Common myeloid progenitor, CD34-positive (primary cell): ENCODE measurements around the gene CDIPT.
"Not testable (repeated sequence)": the region's sequence is repeated elsewhere in the genome, so short reads cannot be mapped to it uniquely, and the experiment has no call there.

ENCODE experiments used
- CTCF ChIA-PET: fragments of 350-600 bp; sonication (Branson Sonifier 250); formaldehyde crosslinking; loops from one replicate; lab custom pipeline; 2021; ENCODE audit warnings: antibody characterized with exemption; lab: Charles Lee
- POLR2A ChIA-PET: fragments of 350-600 bp; sonication (Branson Sonifier 250); formaldehyde crosslinking; loops from one replicate; lab custom pipeline; 2021; ENCODE audit warnings: antibody characterized with exemption; lab: Charles Lee
- DNase-seq, 3 donors: peaks; one replicate each; pipeline versions ENCODE4 v3.0.0 to v3.0.0-alpha.2; 2013
- H3K27ac ChIP-seq, 2 experiments: 1 replicate in 1 of 2; 2 replicates in 1 of 2; pipeline ENCODE4 v1.7.0; 2013; ENCODE audit warnings: inconsistent platforms in 2 of 2, low read length in 2 of 2, mild to moderate bottlenecking in 2 of 2, low read depth in 1 of 2, moderate library complexity in 1 of 2; ENCODE audit not compliant: severe bottlenecking in 2 of 2, insufficient read depth in 1 of 2, poor library complexity in 1 of 2
- H3K27me3 ChIP-seq, 5 experiments: replicated peaks in 2 of 5; 1 replicate in 3 of 5; 2 replicates in 2 of 5; pipeline versions ENCODE4 v1.6.1 to v1.7.0; 2013; ENCODE audit warnings: low read length in 4 of 5, mild to moderate bottlenecking in 2 of 5, moderate library complexity in 2 of 5, inconsistent platforms in 1 of 5; ENCODE audit not compliant: insufficient read depth in 5 of 5, control insufficient read depth in 4 of 5
- H3K36me3 ChIP-seq, 4 experiments: 1 replicate in 2 of 4; 2 replicates in 2 of 4; pipeline versions ENCODE4 v1.6.1 to v1.7.0; 2013; ENCODE audit warnings: low read length in 3 of 4, control low read depth in 1 of 4, mild to moderate bottlenecking in 1 of 4; ENCODE audit not compliant: control insufficient read depth in 4 of 4, insufficient read depth in 4 of 4
- H3K4me1 ChIP-seq, 4 experiments: 1 replicate in 3 of 4; 2 replicates in 1 of 4; pipeline versions ENCODE4 v1.6.1 to v1.7.1; 2013; ENCODE audit warnings: low read length in 3 of 4, mild to moderate bottlenecking in 3 of 4, control low read depth in 1 of 4, inconsistent platforms in 1 of 4, moderate library complexity in 1 of 4; ENCODE audit not compliant: control insufficient read depth in 4 of 4, insufficient read depth in 4 of 4; ENCODE audit errors: control extremely low read depth in 1 of 4
- H3K4me3 ChIP-seq, 7 experiments: 1 replicate in 4 of 7; 2 replicates in 3 of 7; pipeline versions ENCODE4 v1.5.1 to v1.7.0; 2013; ENCODE audit warnings: mild to moderate bottlenecking in 7 of 7, low read length in 6 of 7, moderate library complexity in 6 of 7, inconsistent platforms in 2 of 7, low read depth in 2 of 7, control low read depth in 1 of 7; ENCODE audit not compliant: insufficient read depth in 4 of 7, control insufficient read depth in 1 of 7; ENCODE audit errors: extremely low read depth in 1 of 7
- H3K9me3 ChIP-seq, 5 experiments: 1 replicate in 4 of 5; 2 replicates in 1 of 5; pipeline versions ENCODE4 v1.6.1 to v1.7.1; 2013; ENCODE audit warnings: low read length in 4 of 5, mild to moderate bottlenecking in 2 of 5, inconsistent platforms in 1 of 5, low read depth in 1 of 5, moderate library complexity in 1 of 5; ENCODE audit not compliant: control insufficient read depth in 4 of 5, insufficient read depth in 2 of 5; ENCODE audit errors: control extremely low read depth in 1 of 5
- WGBS: methylation state at CpG from one replicate; pipeline ENCODE4 v1.1.5; 2013; ENCODE audit not compliant: insufficient coverage; 5-methylcytosine and 5-hydroxymethylcytosine counted together

CDIPT gene

DNA sequence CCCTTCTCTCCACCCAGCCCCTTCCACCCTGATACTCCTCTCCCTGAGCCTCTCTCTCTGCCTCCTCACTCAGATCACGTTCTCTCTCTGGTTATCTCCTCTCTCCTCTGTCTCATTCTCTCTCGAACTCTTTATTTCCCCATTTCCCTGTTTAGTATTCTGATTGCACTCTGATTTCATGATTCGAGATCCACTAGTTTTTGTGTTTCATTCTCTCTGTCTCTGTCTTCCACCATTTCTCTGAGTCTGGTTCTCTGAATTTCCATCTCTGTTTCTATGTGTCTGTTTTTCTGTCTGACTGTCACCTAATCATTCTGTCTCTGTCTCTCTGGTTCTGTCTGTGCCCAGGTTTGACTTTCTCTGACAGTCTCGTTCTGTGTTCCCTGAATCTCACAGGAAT is 34.3 kb upstream of the CDIPT start:
- 58% methylated on average over 3 of the region's 4 CpGs for WGBS
- POLR2A ChIA-PET: no interaction called here
- Histone ChIP-seq H3K4me3 (no peak overlapping the region), H3K36me3 (no peaks in the 10 kb centered on the region), H3K27ac (no peak overlapping the region), H3K4me1 (peaks cover 0 to 22% (median 15%) of the 10 kb centered on the region in 4 experiments), H3K27me3 (peaks cover 0 to 35% (median 13%) of the 10 kb centered on the region in 5 experiments), H3K9me3 (no peaks in the 10 kb centered on the region)
- no peak for DNase-seq
- CTCF ChIA-PET: no interaction called here

DNA sequence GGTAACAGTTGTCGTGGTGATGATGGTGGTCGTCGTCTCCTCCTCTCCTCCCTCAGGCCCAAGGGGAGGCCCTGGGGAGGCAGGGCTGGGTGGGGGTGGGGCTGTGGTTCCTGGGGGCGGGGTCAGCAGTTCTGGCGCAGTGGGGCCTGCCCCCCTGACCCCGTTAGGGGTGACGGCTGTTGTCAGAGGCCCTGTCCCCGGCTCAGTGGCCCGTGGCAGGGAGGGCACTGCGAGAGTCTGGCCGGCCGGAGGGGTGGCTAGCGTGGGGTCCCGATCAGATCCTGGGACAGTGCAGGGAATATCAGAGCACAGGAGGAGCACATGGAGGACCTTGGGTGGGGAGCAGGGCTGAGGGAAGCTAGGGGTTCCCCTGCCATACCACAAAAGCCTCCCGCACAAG is 33.8 kb upstream of the CDIPT start:
- DNase-seq: no peak
- 68% methylated on average over 9 of the region's 15 CpGs for WGBS
- H3K36me3 ChIP-seq: no peaks in the 10 kb centered on the region
- peaks cover 0 to 34% (median 13%) of the 10 kb centered on the region in 5 experiments for H3K27me3 ChIP-seq
- H3K4me3 ChIP-seq: no peak overlapping the region
- ChIA-PET CTCF (no interaction called here), POLR2A (no interaction called here)
- H3K27ac ChIP-seq: no peak overlapping the region
- no peaks in the 10 kb centered on the region for H3K9me3 ChIP-seq
- peaks cover 0 to 22% (median 15%) of the 10 kb centered on the region in 4 experiments for H3K4me1 ChIP-seq

DNA sequence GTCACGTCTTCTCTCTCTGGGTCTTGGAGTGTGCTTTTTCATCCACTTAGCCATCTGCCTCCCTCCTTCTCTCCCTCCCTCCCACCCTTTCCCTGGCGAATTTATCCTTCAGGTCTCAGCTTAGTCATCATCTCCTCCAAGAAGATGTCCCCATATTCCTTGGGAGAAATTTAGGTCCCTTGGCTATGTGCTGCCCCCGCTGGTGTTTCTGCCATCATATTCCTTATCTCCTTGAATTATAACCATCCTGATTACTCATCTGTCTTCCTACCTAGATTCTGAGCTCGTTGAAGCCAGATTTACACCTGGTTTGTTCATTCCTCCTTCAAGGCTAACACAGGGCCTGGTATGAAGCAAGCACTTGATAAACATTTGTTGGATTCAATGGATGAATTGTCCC is 31.3 kb upstream of the CDIPT start:
- no peaks in the 10 kb centered on the region for H3K36me3 ChIP-seq
- CTCF ChIA-PET: interaction anchor here (0.7 kb wide), 1 partner anchor 17 kb away, joined by 3 read pairs; no protein-coding TSS in a partner anchor
- no peak overlapping the region for H3K27ac ChIP-seq
- H3K27me3 ChIP-seq: peaks cover 0 to 24% (median 11%) of the 10 kb centered on the region in 5 experiments
- 93% methylated on average over 3 of the region's 4 CpGs for whole genome bisulfite sequencing
- H3K4me1 ChIP-seq: peaks cover 0 to 10% (median 4%) of the 10 kb centered on the region in 4 experiments
- POLR2A ChIA-PET: no interaction called here
- no peak overlapping the region for H3K4me3 ChIP-seq
- no peaks in the 10 kb centered on the region for H3K9me3 ChIP-seq
- DNase-seq: no peak

DNA sequence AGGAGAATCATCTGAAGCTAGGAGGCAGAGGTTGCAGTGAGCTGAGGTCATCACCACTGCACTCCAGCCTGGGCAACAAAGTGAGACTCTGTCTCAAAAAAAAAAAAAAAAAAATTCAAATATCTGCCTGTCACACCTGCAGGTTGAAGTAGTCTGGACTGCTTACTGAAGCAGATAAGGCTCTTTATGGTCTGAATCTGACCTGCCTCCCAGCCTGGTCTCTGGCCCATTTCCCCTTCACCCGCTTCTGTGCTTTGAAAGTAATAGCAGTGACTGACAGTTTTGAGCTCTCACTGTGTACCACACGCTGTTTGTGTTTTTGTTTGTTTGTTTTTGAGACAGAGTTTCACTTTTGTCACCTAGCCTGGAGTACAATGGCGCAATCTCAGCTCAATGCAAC is 30.5 kb upstream of the CDIPT start:
- Histone ChIP-seq H3K36me3 (no peaks in the 10 kb centered on the region), H3K27me3 (peaks cover 0 to 20% (median 11%) of the 10 kb centered on the region in 5 experiments), H3K27ac (no peak overlapping the region), H3K4me1 (peaks cover 0 to 3% (median under 1%) of the 10 kb centered on the region in 4 experiments), H3K9me3 (no peaks in the 10 kb centered on the region), H3K4me3 (no peak overlapping the region)
- ChIA-PET CTCF (no interaction called here), POLR2A (no interaction called here)
- WGBS: 84% methylated on average over 3 of the region's 3 CpGs
- DNase-seq: peak in 1 of 3 donors; percentile 16

DNA sequence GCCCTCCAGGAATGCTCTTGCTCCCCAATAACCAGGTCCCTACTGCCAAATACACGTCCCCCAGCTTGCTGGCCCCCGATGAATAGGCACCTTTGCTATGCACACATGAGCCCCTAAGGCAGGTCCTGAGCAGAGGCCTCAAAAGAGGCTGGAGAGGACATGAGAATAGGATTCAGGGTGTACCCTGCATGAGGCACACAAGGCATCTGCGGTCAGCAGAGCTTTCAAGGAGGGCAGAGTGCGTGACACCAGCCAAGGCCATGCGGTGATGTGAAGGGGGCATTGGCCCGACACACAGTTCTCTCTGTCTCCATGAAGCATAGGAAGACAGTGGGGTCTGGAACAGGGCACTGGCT is 29.4 kb upstream of the CDIPT start:
- peaks cover 0 to 9% (median 4%) of the 10 kb centered on the region in 5 experiments for H3K27me3 ChIP-seq
- WGBS: 91% methylated on average over 6 of the region's 6 CpGs
- no peaks in the 10 kb centered on the region for H3K36me3 ChIP-seq
- no peaks in the 10 kb centered on the region for H3K9me3 ChIP-seq
- DNase-seq: no peak
- ChIA-PET CTCF (interaction anchor here (0.8 kb wide), 1 partner anchor 17 kb away, joined by 3 read pairs; no protein-coding TSS in a partner anchor), POLR2A (no interaction called here)
- no peak overlapping the region for H3K27ac ChIP-seq
- H3K4me3 ChIP-seq: no peak overlapping the region
- H3K4me1 ChIP-seq: no peaks in the 10 kb centered on the region

DNA sequence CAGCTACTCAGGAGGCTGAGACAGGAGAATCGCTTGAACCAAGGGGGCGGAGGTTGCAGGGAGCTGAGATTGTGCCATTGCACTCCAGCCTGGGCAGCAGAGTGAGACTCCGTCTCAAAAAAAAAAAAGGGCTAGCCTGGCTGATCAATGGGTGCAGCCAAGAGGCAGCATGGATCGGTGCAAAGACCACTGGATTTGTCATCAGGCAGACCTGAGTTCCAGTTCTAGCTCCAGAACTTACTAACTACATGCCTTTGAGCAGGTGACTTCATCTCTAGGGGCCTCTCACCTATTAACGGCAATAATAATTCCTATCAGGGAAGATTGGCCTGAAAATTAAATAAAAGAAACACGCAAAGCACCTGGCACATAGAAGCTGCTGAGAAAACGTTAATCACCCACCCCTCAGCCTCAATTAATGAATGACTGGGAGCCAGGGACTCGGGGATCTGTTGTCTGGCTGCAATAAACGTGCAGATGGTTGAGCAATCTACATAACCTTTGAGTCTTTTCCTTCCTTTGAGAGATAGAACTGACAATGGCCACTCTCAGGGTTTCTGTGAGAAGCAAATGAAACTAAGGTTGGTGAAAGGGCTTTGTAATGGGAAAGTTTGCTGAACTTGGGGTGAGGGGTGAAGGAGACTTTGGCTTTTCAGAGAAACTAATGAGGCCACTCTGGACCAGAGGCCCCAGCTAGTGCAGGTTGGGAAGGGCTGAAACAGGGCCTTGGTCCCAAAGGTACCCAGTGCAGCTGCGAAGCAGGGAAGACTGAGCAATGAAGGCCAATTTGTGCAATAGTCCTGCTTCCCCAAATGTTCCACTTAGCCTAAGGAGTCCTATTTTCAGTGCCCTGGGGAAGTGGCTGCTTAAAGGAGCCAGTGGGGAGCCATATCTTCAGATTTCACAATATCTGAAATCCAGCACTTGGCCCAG is 28.8 kb upstream of the CDIPT start:
- Histone ChIP-seq H3K36me3 (no peaks in the 10 kb centered on the region), H3K27me3 (peaks cover 0 to 4% (median 0%) of the 10 kb centered on the region in 5 experiments), H3K4me1 (no peaks in the 10 kb centered on the region), H3K27ac (no peak overlapping the region), H3K9me3 (no peaks in the 10 kb centered on the region), H3K4me3 (no peak overlapping the region)
- POLR2A ChIA-PET: no interaction called here
- no peak for DNase-seq
- CTCF ChIA-PET: interaction anchor here (0.6 to 0.8 kb wide), 2 partner anchors 18 to 778 kb away, joined by 3 read pairs; no protein-coding TSS in a partner anchor
- WGBS: 95% methylated on average over 10 of the region's 10 CpGs

DNA sequence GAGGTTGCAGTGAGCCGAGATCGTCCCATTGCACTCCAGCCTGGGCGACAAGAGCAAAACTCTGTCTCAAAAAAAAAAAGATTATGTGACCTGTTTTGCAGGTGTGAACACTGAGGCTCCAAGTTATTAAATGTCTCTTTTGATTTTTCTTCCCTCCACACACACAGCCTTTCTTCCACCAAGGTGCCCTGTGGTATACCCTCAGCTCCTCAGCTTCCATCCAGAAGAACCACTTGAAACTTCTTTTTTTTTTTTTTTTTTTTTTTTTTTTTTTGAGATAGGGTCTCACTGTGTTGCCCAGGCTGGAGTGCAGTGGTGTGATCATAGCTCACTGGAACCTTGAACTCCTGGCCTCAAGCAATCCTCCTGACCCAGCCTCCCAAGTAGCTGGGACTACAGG is 26.3 kb upstream of the CDIPT start:
- H3K9me3 ChIP-seq, H3K27me3 ChIP-seq, DNase-seq, H3K36me3 ChIP-seq, H3K4me3 ChIP-seq, H3K27ac ChIP-seq, H3K4me1 ChIP-seq, POLR2A ChIA-PET: not testable (repeated sequence)
- WGBS: 100% methylated on average over 2 of the region's 3 CpGs
- CTCF ChIA-PET: interaction anchor here (1.2 kb wide), 1 partner anchor 41 kb away, joined by 3 read pairs; no protein-coding TSS in a partner anchor
